Loucy (cell line): ENCODE results near the gene PRRX1.

Experiments
- H2AFZ ChIP-seq: fragments of 200-600 bp; sonication (generic); 2 replicates; pipeline ENCODE4 v1.6.0; 2016; ENCODE audit warnings: antibody characterized with exemption, mild to moderate bottlenecking, low read length, moderate library complexity
- H3F3A ChIP-seq: fragments of 200-600 bp; 2 replicates; pipeline ENCODE4 v1.6.0; 2016; ENCODE audit warnings: antibody characterized with exemption, low read depth, mild to moderate bottlenecking
- H3K27me3 ChIP-seq: fragments of 200-600 bp; sonication (generic); 2 replicates; pipeline ENCODE4 v1.6.1; 2014; ENCODE audit warnings: low read length, mild to moderate bottlenecking; ENCODE audit not compliant: insufficient read depth, poor library complexity, severe bottlenecking
- H3K36me3 ChIP-seq: fragments of 200-600 bp; sonication (generic); 2 replicates; pipeline ENCODE4 v1.6.1; 2016; ENCODE audit warnings: low read length; ENCODE audit not compliant: insufficient read depth
- H3K4me1 ChIP-seq: fragments of 200-600 bp; sonication (generic); 2 replicates; pipeline ENCODE4 v1.5.1; 2014; ENCODE audit warnings: low read length, mild to moderate bottlenecking; ENCODE audit not compliant: insufficient read depth, poor library complexity, severe bottlenecking
- H3K4me2 ChIP-seq: fragments of 200-600 bp; sonication (generic); 2 replicates; pipeline ENCODE4 v1.6.0; 2014; ENCODE audit warnings: antibody characterized with exemption, low read length, low read depth, mild to moderate bottlenecking; ENCODE audit not compliant: poor library complexity, severe bottlenecking
- H3K4me3 ChIP-seq: fragments of 200-600 bp; sonication (generic); 2 replicates; pipeline ENCODE4 v1.5.1; 2014; ENCODE audit warnings: low read length, mild to moderate bottlenecking, mixed read lengths; ENCODE audit not compliant: poor library complexity, severe bottlenecking
- H3K79me2 ChIP-seq: fragments of 200-600 bp; sonication (generic); 2 replicates; pipeline ENCODE4 v1.6.1; 2014; ENCODE audit warnings: low read length; ENCODE audit not compliant: insufficient read depth
- H3K9ac ChIP-seq: fragments of 200-600 bp; sonication (generic); 2 replicates; pipeline ENCODE4 v1.6.0; 2014; ENCODE audit warnings: mild to moderate bottlenecking, low read depth, low read length, moderate library complexity; ENCODE audit not compliant: poor library complexity, severe bottlenecking
- H3K9me2 ChIP-seq: fragments of 200-600 bp; sonication (generic); replicated peaks from 2 replicates; pipeline ENCODE4 v1.6.1; 2016; ENCODE audit warnings: low read depth, low read length, mixed read lengths
- H3K9me3 ChIP-seq: fragments of 200-600 bp; sonication (generic); 2 replicates; pipeline ENCODE4 v1.6.1; 2014; ENCODE audit warnings: mild to moderate bottlenecking, antibody characterized with exemption, low read length, low read depth; ENCODE audit not compliant: insufficient read depth
- H4K20me1 ChIP-seq: fragments of 200-600 bp; sonication (generic); 2 replicates; pipeline ENCODE4 v1.6.0; 2014; ENCODE audit warnings: antibody characterized with exemption, low read length, mild to moderate bottlenecking; ENCODE audit not compliant: insufficient read depth, poor library complexity, severe bottlenecking
- EZH2phosphoT487 ChIP-seq: fragments of 200-600 bp; IDR thresholded peaks from 2 replicates; pipeline ENCODE4 v1.6.1; 2018; ENCODE audit warnings: antibody characterized with exemption, mild to moderate bottlenecking, moderate library complexity, borderline replicate concordance
- TF ChIP-seq, protein P1 (sequence below): fragments of 200-600 bp; sonication (generic); conservative IDR thresholded peaks from 2 replicates; pipeline ENCODE4 v1.5.1; 2014; ENCODE audit warnings: mild to moderate bottlenecking, antibody characterized with exemption, low read length

The PRRX1 gene

DNA sequence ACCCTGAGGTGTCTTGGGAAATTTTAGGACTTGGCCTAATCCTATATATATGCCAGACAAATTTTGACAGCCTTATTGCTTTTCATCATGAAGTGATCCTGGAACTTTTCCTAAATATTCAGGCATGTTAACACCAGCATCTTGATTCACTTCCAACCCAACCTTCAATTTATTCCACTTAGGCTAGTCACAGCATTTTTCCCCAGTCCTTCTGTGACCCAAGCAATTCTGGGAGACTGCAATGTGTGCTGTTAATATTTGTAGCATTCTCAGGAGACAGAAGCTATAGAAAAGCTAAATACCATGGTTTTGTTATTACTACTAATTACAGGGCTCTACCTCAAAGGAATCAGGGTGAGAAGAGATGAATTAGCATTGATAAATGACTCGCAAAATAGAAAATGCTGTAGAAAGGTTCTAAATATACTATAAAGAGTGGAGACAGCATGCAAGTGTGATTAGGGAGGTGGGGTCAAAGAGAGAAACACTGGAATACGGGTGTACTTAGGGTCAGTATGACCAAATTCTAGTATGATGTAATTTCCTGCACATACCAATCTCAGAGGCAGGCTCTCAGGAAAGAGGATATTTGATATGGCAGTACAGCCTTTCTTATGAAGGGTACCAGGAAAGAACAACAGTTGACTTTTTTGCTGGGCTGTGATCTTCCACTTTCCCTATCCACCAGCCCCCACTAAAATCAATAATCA lies 29.1 kb downstream of the PRRX1 start:
- no peaks in the 10 kb centered on the region for H3K79me2 ChIP-seq
- H3K36me3 ChIP-seq: no peaks in the 10 kb centered on the region
- no peak overlapping the region for H3K9ac ChIP-seq
- no peaks in the 10 kb centered on the region for H4K20me1 ChIP-seq
- H3K4me2 ChIP-seq: no peak overlapping the region
- H3K9me3 ChIP-seq: no peaks in the 10 kb centered on the region
- no peaks in the 10 kb centered on the region for H3K9me2 ChIP-seq
- H2AFZ ChIP-seq: no peak overlapping the region
- H3K4me3 ChIP-seq: no peak overlapping the region
- peaks cover 6% of the 10 kb centered on the region for H3F3A ChIP-seq
- H3K4me1 ChIP-seq: peaks cover 59% of the 10 kb centered on the region
- H3K27me3 ChIP-seq: no peaks in the 10 kb centered on the region
- TF ChIP-seq, protein P1, sequence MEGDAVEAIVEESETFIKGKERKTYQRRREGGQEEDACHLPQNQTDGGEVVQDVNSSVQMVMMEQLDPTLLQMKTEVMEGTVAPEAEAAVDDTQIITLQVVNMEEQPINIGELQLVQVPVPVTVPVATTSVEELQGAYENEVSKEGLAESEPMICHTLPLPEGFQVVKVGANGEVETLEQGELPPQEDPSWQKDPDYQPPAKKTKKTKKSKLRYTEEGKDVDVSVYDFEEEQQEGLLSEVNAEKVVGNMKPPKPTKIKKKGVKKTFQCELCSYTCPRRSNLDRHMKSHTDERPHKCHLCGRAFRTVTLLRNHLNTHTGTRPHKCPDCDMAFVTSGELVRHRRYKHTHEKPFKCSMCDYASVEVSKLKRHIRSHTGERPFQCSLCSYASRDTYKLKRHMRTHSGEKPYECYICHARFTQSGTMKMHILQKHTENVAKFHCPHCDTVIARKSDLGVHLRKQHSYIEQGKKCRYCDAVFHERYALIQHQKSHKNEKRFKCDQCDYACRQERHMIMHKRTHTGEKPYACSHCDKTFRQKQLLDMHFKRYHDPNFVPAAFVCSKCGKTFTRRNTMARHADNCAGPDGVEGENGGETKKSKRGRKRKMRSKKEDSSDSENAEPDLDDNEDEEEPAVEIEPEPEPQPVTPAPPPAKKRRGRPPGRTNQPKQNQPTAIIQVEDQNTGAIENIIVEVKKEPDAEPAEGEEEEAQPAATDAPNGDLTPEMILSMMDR: no peak
- TF ChIP-seq EZH2phosphoT487: no peak

DNA sequence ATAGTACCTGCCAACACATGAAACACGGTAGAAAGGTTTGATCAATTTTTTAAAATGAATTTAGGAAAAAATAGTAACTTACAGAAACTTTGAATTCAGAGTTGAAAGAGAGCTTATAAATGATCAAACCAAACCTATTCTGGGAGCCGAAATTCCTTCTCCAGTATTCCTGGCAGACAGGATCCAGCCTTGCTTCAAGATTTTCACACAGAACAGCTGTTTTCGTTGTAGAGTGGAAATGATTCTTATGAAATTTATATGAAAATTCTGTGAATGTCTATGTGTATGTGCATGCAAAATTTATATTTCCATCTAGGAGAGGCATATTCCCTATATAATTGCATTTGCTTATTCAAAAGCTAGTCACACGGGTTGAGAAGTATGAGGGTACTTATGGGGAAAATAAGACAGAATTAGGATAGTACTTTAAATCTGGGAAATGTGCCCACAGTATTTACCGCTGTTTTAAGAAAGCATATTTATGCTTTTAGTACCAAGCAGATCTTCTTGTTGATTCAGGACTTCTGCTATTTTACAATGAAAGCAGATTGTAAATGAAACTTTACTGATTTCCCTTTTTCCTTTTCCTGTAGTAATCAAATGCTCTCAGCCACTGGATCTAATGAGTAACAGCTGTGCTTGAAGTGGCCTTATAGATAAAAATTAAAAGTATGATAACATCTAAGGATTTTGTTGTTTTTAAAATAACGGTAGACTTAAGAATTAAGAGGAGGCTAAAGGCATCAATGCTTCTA lies 30.4 kb downstream of the PRRX1 start:
- Histone ChIP-seq H3K9me3 (no peaks in the 10 kb centered on the region), H3K4me3 (no peak overlapping the region), H3K9ac (no peak overlapping the region), H3K4me1 (peaks cover 62% of the 10 kb centered on the region), H3K79me2 (no peaks in the 10 kb centered on the region), H3F3A (peaks cover 6% of the 10 kb centered on the region), H2AFZ (peak overlapping the region; percentile 27; the same call in 1 of the 2 replicates), H4K20me1 (no peaks in the 10 kb centered on the region), H3K36me3 (no peaks in the 10 kb centered on the region), H3K4me2 (no peak overlapping the region), H3K9me2 (no peaks in the 10 kb centered on the region), H3K27me3 (no peaks in the 10 kb centered on the region)
- TF ChIP-seq EZH2phosphoT487: no peak
- TF ChIP-seq, protein P1: no peak

GRCh38 chr1:170695955-170696590 lies 32.1 kb downstream of the PRRX1 start:
- Histone ChIP-seq H3K4me3 (peak overlapping the region; percentile 17), H3K9me3 (no peaks in the 10 kb centered on the region), H4K20me1 (no peaks in the 10 kb centered on the region), H3K9me2 (no peaks in the 10 kb centered on the region), H3K36me3 (no peaks in the 10 kb centered on the region), H3K9ac (peak overlapping the region; percentile 53), H2AFZ (peak overlapping the region; percentile 76), H3K4me2 (peak overlapping the region; percentile 77), H3F3A (peaks cover 6% of the 10 kb centered on the region), H3K27me3 (no peaks in the 10 kb centered on the region), H3K79me2 (no peaks in the 10 kb centered on the region), H3K4me1 (peaks cover 58% of the 10 kb centered on the region)
- TF ChIP-seq, protein P1: no peak
- no peak for TF ChIP-seq EZH2phosphoT487
